HCT116 (cell line): ENCODE results near the gene SLC7A1. TPM values are rescaled to one million over a fixed set of nuclear protein-coding genes. Genes with fewer than 3 reads are reported as not detected.

Experiments
- ATAC-seq: fragments of 200-7000 bp; cut with Tn5 transposase; 2 replicates; pipeline ENCODE4 v1.9.1; 2020; ENCODE audit warnings: mild to moderate bottlenecking, moderate library complexity
- BruUV-seq: library from RNA; stranded (reverse); fragments of 400-500 nt; replicated peaks from 2 replicates; lab custom pipeline; 2021; lab: Mats Ljungman, UMichigan
- CTCF ChIA-PET: fragments of 300-600 bp; sonication (Branson Sonifier 250); formaldehyde crosslinking; loops from one replicate; lab custom pipeline; 2021; ENCODE audit warnings: antibody characterized with exemption; lab: Charles Lee
- POLR2A ChIA-PET: fragments of 300-600, 350-600 bp; sonication (Branson Sonifier 250); formaldehyde crosslinking; loops from one replicate; lab custom pipeline; 2021; ENCODE audit warnings: antibody characterized with exemption; lab: Charles Lee
- RAD21 ChIA-PET, 2 experiments: fragments of 300-600 bp; sonication (Branson Sonifier 250); formaldehyde crosslinking; loops; one replicate each; lab custom pipeline; 2023; ENCODE audit warnings: low total read pairs in 2 of 2; ENCODE audit not compliant: uncharacterized antibody in 2 of 2, unreplicated experiment in 2 of 2, low non-redundant PET in 1 of 2; lab: Charles Lee
- DNase-seq: peaks from one replicate; pipeline ENCODE4 v3.0.0-alpha.2; 2010; ENCODE audit warnings: low read depth, low spot score
- H2AFZ ChIP-seq: fragments of 200-600 bp; shearing (Covaris generic), sonication (generic); 2 replicates; pipeline ENCODE4 v1.6.1; 2017; ENCODE audit warnings: low read depth, mixed run types, mixed read lengths, antibody characterized with exemption, low read length; ENCODE audit not compliant: poor library complexity, severe bottlenecking
- H3K27ac ChIP-seq: 2 replicates; pipeline ENCODE4 v1.5.1; 2012; ENCODE audit warnings: low read depth, low read length
- H3K27me3 ChIP-seq: fragments of 200-600 bp; sonication (generic); 2 replicates; pipeline ENCODE4 v1.6.1; 2016; ENCODE audit warnings: mixed run types, low read length, mixed read lengths; ENCODE audit not compliant: insufficient read depth
- H3K36me3 ChIP-seq, 2 experiments: fragments of 200-500 bp in 1 of 2; fragments of 200-600 bp in 1 of 2; sonication (Bioruptor generic) in 1 of 2; sonication (generic) in 1 of 2; 2 replicates each; pipeline versions ENCODE4 v1.5.1 to v1.6.1; 2014 to 2016; ENCODE audit warnings: low read length in 2 of 2, inconsistent platforms in 1 of 2, mixed read lengths in 1 of 2, mixed run types in 1 of 2; ENCODE audit not compliant: insufficient read depth in 2 of 2, control insufficient read depth in 1 of 2
- H3K4me1 ChIP-seq, 2 experiments: fragments of 200-600 bp in 1 of 2; sonication (generic) in 1 of 2; 2 replicates each; pipeline versions ENCODE4 v1.5.1 to v1.6.1; 2012 to 2017; ENCODE audit warnings: low read length in 2 of 2, inconsistent platforms in 1 of 2, mild to moderate bottlenecking in 1 of 2, mixed read lengths in 1 of 2, mixed run types in 1 of 2, moderate library complexity in 1 of 2; ENCODE audit not compliant: insufficient read depth in 2 of 2, control insufficient read depth in 1 of 2
- H3K4me2 ChIP-seq: fragments of 200-600 bp; sonication (generic); 2 replicates; pipeline ENCODE4 v1.6.1; 2017; ENCODE audit warnings: mixed run types, low read length, mixed read lengths
- H3K4me3 ChIP-seq, 2 experiments: fragments of 200-600 bp in 1 of 2; sonication (generic) in 1 of 2; replicated peaks in 1 of 2; 2 replicates each; pipeline ENCODE4 v1.5.1; 2011 to 2016; ENCODE audit warnings: low read length in 2 of 2, control low read depth in 1 of 2, low read depth in 1 of 2, mild to moderate bottlenecking in 1 of 2, mixed read lengths in 1 of 2, mixed run types in 1 of 2
- H3K79me2 ChIP-seq: fragments of 200-600 bp; sonication (generic); 2 replicates; pipeline ENCODE4 v1.6.1; 2017; ENCODE audit warnings: mild to moderate bottlenecking, mixed run types, low read length, moderate library complexity, mixed read lengths; ENCODE audit not compliant: insufficient read depth
- H3K9ac ChIP-seq: fragments of 200-600 bp; sonication (generic); 2 replicates; pipeline ENCODE4 v1.6.1; 2016; ENCODE audit warnings: low read length, mixed read lengths
- H3K9me2 ChIP-seq: fragments of 200-600 bp; sonication (generic), shearing (Covaris generic); 2 replicates; pipeline ENCODE4 v1.6.1; 2017; ENCODE audit warnings: mixed run types, mild to moderate bottlenecking, moderate library complexity; ENCODE audit not compliant: insufficient read depth
- H3K9me3 ChIP-seq, 2 experiments: fragments of 200-500 bp in 1 of 2; fragments of 200-600 bp in 1 of 2; sonication (Bioruptor generic) in 1 of 2; sonication (generic) in 1 of 2; 2 replicates each; pipeline ENCODE4 v1.6.1; 2014 to 2017; ENCODE audit warnings: low read length in 2 of 2, mixed read lengths in 2 of 2, inconsistent platforms in 1 of 2, low read depth in 1 of 2, mild to moderate bottlenecking in 1 of 2, mixed run types in 1 of 2, moderate library complexity in 1 of 2; ENCODE audit not compliant: control insufficient read depth in 1 of 2, insufficient read depth in 1 of 2
- H4K20me1 ChIP-seq: fragments of 200-600 bp; sonication (generic), shearing (Covaris generic); 2 replicates; pipeline ENCODE4 v1.6.1; 2017; ENCODE audit warnings: mixed run types, mild to moderate bottlenecking, moderate library complexity; ENCODE audit not compliant: insufficient read depth
- CEBPB ChIP-seq: IDR thresholded peaks from 2 replicates; pipeline ENCODE4 v1.6.1; 2012; ENCODE audit warnings: low read depth
- CTCF ChIP-seq, 3 experiments: fragments of 200-600 bp in 1 of 3; sonication (generic) in 1 of 3; IDR thresholded peaks in 2 of 3; conservative IDR thresholded peaks in 1 of 3; 2 replicates each; pipeline ENCODE4 v1.5.1; 2012 to 2017; ENCODE audit warnings: low read depth in 2 of 3, low read length in 2 of 3, antibody characterized with exemption in 1 of 3, borderline replicate concordance in 1 of 3, control low read depth in 1 of 3, mild to moderate bottlenecking in 1 of 3, mixed read lengths in 1 of 3, mixed run types in 1 of 3, moderate library complexity in 1 of 3; ENCODE audit not compliant: insufficient read depth in 1 of 3
- EGR1 ChIP-seq: IDR thresholded peaks from 2 replicates; pipeline ENCODE4 v1.6.1; 2012; ENCODE audit warnings: low read depth
- EZH2phosphoT487 ChIP-seq: fragments of 200-600 bp; IDR thresholded peaks from 2 replicates; pipeline ENCODE4 v1.6.1; 2018; ENCODE audit warnings: antibody characterized with exemption, borderline replicate concordance
- POLR2AphosphoS5 ChIP-seq: IDR thresholded peaks from 2 replicates; pipeline ENCODE4 v1.6.1; 2011; ENCODE audit warnings: mild to moderate bottlenecking, low read depth, low read length, moderate library complexity
- REST ChIP-seq: IDR thresholded peaks from 2 replicates; pipeline ENCODE4 v1.6.1; 2012; ENCODE audit warnings: low read depth
- SIN3A ChIP-seq: IDR thresholded peaks from 2 replicates; pipeline ENCODE4 v1.6.1; 2012; ENCODE audit warnings: low read depth
- SP1 ChIP-seq: IDR thresholded peaks from 2 replicates; pipeline ENCODE4 v1.6.1; 2012; ENCODE audit warnings: low read depth
- SRF ChIP-seq: IDR thresholded peaks from 2 replicates; pipeline ENCODE4 v1.6.1; 2012; ENCODE audit warnings: low read depth
- TCF7L2 ChIP-seq: IDR thresholded peaks from 2 replicates; pipeline ENCODE4 v1.7.0; 2011; ENCODE audit warnings: borderline replicate concordance, inconsistent platforms; ENCODE audit not compliant: insufficient read depth, insufficient read length; ENCODE audit errors: extremely low read depth
- YY1 ChIP-seq: IDR thresholded peaks from 2 replicates; pipeline ENCODE4 v1.6.1; 2011; ENCODE audit warnings: low read length, low read depth, moderate library complexity, mild to moderate bottlenecking; ENCODE audit not compliant: insufficient replicate concordance; ENCODE audit errors: extremely low read depth
- ZFX ChIP-seq: fragments of 450-650 bp; IDR thresholded peaks from 2 replicates; pipeline ENCODE4 v1.6.1; 2017
- ZNF274 ChIP-seq: fragments of 200-500 bp; sonication (Bioruptor generic); IDR thresholded peaks from 2 replicates; pipeline ENCODE4 v1.6.1; 2014; ENCODE audit warnings: mild to moderate bottlenecking, low read depth, low read length, inconsistent platforms
- intact Hi-C: fragments of 100-400 bp; cut with micrococcal nuclease; formaldehyde crosslinking; loops from 2 replicates; pipeline ENCODE4 v1.10.0; 2022
- total RNA-seq: library from RNA; stranded (reverse); gene quantifications from one replicate; pipeline ENCODE4 v1.2.1, GENCODE V29; 2021; ENCODE audit not compliant: unreplicated experiment
- TF ChIP-seq, protein P1 (sequence below): IDR thresholded peaks from 2 replicates; pipeline ENCODE4 v1.6.1; 2012
- TF ChIP-seq, protein P2 (sequence below): IDR thresholded peaks from 2 replicates; pipeline ENCODE4 v1.6.1; 2012

The SLC7A1 gene
- total RNA-seq, 1 experiment from 2014 or later = 124 TPM

- no peak for TF ChIP-seq REST
- TF ChIP-seq CEBPB = no peak
- no peak for TF ChIP-seq CTCF (IDR thresholded peaks at IDR 0.05 in 2 of 3, conservative IDR thresholded peaks at IDR 0.05 in 1 of 3; ENCODE audit: borderline replicate concordance in 1 of 3, insufficient read depth in 1 of 3, low read depth in 2 of 3, low read length in 2 of 3)
Observed at GRCh38 chr13:29540799-29541198, 54.7 kb downstream of the SLC7A1 start (continued).

DNA sequence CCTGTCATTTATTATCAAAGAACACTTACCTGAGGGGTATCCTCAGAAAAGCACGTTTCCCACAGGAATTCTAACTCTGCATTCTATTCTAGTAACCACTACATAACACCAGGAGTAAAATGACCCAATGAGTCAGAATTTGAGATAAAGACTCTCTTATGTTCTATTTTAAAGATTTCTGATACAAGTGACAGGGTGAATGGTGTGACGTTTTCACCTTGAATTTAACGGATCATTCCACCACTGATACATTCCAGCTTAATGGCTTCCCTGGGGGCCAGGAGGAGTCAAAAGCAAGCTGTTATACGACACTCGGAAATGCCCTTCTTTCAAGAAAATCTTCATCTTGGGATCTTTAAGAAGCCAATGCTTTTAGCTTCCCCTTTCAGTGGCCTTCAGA lies 55.2 kb downstream of the SLC7A1 start:
- Histone ChIP-seq H4K20me1 (no peaks in the 10 kb centered on the region), H3K9ac (no peak overlapping the region), H3K9me2 (no peaks in the 10 kb centered on the region), H3K4me3 (no peak overlapping the region), H3K4me2 (no peak overlapping the region), H3K36me3 (peaks cover 5 to 11% of the 10 kb centered on the region in 2 experiments; a peak in 3 of 4 replicates), H3K9me3 (no peaks in the 10 kb centered on the region), H3K27me3 (no peaks in the 10 kb centered on the region), H3K79me2 (peaks cover 85% of the 10 kb centered on the region), H2AFZ (no peak overlapping the region), H3K27ac (no peak overlapping the region), H3K4me1 (no peaks in the 10 kb centered on the region)
- TF ChIP-seq SRF (no peak), POLR2AphosphoS5 (no peak), TCF7L2 (no peak), YY1 (no peak), SP1 (no peak), REST (no peak), ZNF274 (no peak), SIN3A (no peak), ZFX (no peak), EZH2phosphoT487 (no peak), EGR1 (no peak)
- TF ChIP-seq, protein P1, sequence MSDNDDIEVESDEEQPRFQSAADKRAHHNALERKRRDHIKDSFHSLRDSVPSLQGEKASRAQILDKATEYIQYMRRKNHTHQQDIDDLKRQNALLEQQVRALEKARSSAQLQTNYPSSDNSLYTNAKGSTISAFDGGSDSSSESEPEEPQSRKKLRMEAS = no peak
- TF ChIP-seq, protein P2, sequence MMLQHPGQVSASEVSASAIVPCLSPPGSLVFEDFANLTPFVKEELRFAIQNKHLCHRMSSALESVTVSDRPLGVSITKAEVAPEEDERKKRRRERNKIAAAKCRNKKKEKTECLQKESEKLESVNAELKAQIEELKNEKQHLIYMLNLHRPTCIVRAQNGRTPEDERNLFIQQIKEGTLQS = no peak
- ChIA-PET POLR2A (no interaction called here), CTCF (no interaction called here), RAD21 (no interaction called here)
- DNase-seq (no peak), ATAC-seq (no peak)
- BruUV-seq = no TSS peak
- intact Hi-C loops = no loop called here
